ENCODE data around the gene C11orf68. TPM values are rescaled to one million over a fixed set of nuclear protein-coding genes. Genes with fewer than 3 reads are reported as not detected.

The C11orf68 gene
- total and polyA plus RNA-seq, 2 donors (not counting 1 experiment from before 2014, with no cell fraction given), result 34.9 to 50.6 TPM

DNA sequence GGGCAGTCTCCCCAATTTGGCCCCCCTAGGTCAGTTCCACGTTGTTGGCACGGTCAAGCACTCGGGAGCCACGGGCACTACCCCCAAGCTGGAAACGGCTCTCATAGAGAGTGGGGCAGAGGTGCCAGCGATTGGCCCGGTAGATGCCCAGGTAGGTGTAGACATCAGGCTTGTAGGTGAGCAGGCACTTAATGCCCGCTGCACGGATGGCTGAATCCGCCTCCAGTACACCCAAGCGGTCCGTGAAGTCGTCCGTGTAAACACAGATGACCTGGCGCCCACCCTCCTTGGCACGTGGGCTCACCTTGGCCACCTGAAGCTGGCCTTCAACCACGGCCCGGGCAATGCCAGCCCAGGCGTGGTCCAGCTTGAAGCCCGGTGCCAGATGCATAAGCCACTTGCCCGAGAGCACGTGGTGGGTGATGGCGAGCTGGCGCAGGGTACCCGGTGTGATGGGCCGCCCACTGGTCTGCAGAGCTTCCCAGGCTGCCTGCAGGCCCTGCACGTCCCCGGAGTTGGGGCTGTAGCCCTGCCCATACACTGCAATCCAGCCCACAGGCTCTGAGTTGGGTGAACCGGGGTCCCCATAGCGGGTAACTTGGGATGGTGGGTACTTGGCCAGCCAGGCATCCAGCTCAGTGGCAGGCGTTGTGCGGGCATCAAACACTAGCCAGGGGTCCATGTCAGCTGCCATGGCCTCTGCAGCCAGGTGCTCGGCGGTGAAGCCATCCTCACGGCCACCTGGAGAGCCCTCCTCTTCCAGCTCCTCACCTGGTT, 1.2 kb downstream of the C11orf68 start:
- Mint-ChIP-seq H3K4me1 (peaks cover 44% of the 10 kb centered on the region), H3K27ac (peak overlapping the region; percentile 87), H3K9me3 (ENCODE audit: insufficient read depth) (no peaks in the 10 kb centered on the region), H3K27me3 (no peaks in the 10 kb centered on the region), H3K4me3 (peak overlapping the region; percentile 89)
- H2AFZ ChIP-seq (ENCODE audit: insufficient read depth, low read depth, low read length, poor library complexity, severe bottlenecking), result peak overlapping the region; percentile 77
- WGBS (ENCODE audit: insufficient coverage), result 95% methylated on average over 33 of the region's 35 CpGs
- H3K27me3 ChIP-seq (replicated peaks in 1 of 4; ENCODE audit: control extremely low read depth in 1 of 4, control insufficient read depth in 3 of 4, insufficient read depth in 4 of 4, low read length in 3 of 4), result no peaks in the 10 kb centered on the region
- peaks cover 4% of the 10 kb centered on the region for H4K20me1 ChIP-seq (ENCODE audit: control insufficient read depth, insufficient read depth, low read length, poor library complexity, severe bottlenecking)
- H3K27ac ChIP-seq (ENCODE audit: low read length in 2 of 2), result peak overlapping the region in 1 of 2 donors; percentile 66
- peak overlapping the region; percentile 97 for H3K4me2 ChIP-seq (replicated peaks; ENCODE audit: low read depth, low read length, poor library complexity, severe bottlenecking)
- no peak for DNase-seq
- ChIA-PET CTCF (interaction anchor here (0.9 to 2.1 kb wide), 5 partner anchors 19 to 75 kb away, joined by 3 to 15 read pairs (median 4); partner anchors contain the start of genes CCDC85B and FIBP), POLR2A (interaction anchor here (0.6 to 2.5 kb wide), 8 partner anchors 10 to 350 kb away, joined by 3 to 13 read pairs (median 5); partner anchors contain the start of genes CCDC85B, FIBP and RNASEH2C)
- peak overlapping the region; percentile 96 for H3K9ac ChIP-seq (ENCODE audit: low read length)
- peaks cover 19 to 50% of the 10 kb centered on the region in 2 donors for H3K4me1 ChIP-seq (ENCODE audit: control insufficient read depth in 2 of 2, insufficient read depth in 2 of 2, low read length in 2 of 2)
- intact Hi-C loops (cut with micrococcal nuclease), result loop anchor here (2.0 kb wide), 1 partner anchor 59 kb away; the partner anchor contains the start of gene CFL1
- peaks cover 2 to 13% of the 10 kb centered on the region in 2 experiments for H3K36me3 ChIP-seq (replicated peaks in 1 of 2; ENCODE audit: control extremely low read depth in 1 of 2, control insufficient read depth in 1 of 2, extremely low read depth in 1 of 2, insufficient read depth in 2 of 2, low read length in 1 of 2)
- H3K79me2 ChIP-seq (ENCODE audit: control insufficient read depth, insufficient read depth, low read length), result peaks cover 42% of the 10 kb centered on the region
- H3K4me3 ChIP-seq (ENCODE audit: control extremely low read depth in 1 of 5, extremely low read depth in 1 of 5, insufficient read depth in 1 of 5, low read depth in 2 of 5, low read length in 4 of 5), result peak overlapping the region; percentile 83 to 99 (median 93)
- no peak for TF ChIP-seq EZH2 (IDR thresholded peaks at IDR 0.05; ENCODE audit: borderline replicate concordance, insufficient read depth, low read depth, low read length, poor library complexity, severe bottlenecking)
- TF ChIP-seq, protein P1, sequence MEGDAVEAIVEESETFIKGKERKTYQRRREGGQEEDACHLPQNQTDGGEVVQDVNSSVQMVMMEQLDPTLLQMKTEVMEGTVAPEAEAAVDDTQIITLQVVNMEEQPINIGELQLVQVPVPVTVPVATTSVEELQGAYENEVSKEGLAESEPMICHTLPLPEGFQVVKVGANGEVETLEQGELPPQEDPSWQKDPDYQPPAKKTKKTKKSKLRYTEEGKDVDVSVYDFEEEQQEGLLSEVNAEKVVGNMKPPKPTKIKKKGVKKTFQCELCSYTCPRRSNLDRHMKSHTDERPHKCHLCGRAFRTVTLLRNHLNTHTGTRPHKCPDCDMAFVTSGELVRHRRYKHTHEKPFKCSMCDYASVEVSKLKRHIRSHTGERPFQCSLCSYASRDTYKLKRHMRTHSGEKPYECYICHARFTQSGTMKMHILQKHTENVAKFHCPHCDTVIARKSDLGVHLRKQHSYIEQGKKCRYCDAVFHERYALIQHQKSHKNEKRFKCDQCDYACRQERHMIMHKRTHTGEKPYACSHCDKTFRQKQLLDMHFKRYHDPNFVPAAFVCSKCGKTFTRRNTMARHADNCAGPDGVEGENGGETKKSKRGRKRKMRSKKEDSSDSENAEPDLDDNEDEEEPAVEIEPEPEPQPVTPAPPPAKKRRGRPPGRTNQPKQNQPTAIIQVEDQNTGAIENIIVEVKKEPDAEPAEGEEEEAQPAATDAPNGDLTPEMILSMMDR (IDR thresholded peaks at IDR 0.05), result no peak
- ATAC-seq (ENCODE audit: low read depth), result no peak
- no peaks in the 10 kb centered on the region for H3K9me3 ChIP-seq (ENCODE audit: control extremely low read depth in 1 of 3, control insufficient read depth in 2 of 3, insufficient read depth in 1 of 3, low read length in 2 of 3)

GRCh38 chr11:65917077-65917433, 1.8 kb downstream of the C11orf68 start:
- Mint-ChIP-seq H3K27me3 (no peaks in the 10 kb centered on the region), H3K4me1 (peaks cover 44% of the 10 kb centered on the region), H3K27ac (peak overlapping the region; percentile 67), H3K9me3 (ENCODE audit: insufficient read depth) (no peaks in the 10 kb centered on the region), H3K4me3 (peak overlapping the region; percentile 89)
- CTCF ChIA-PET, result interaction anchor here (1.9 to 2.1 kb wide), 2 partner anchors 27 to 32 kb away, joined by 12 to 15 read pairs; partner anchors contain the start of genes CCDC85B and FIBP
- Histone ChIP-seq H3K27ac (ENCODE audit: low read length in 2 of 2) (no peak overlapping the region), H3K79me2 (ENCODE audit: control insufficient read depth, insufficient read depth, low read length) (peaks cover 47% of the 10 kb centered on the region), H4K20me1 (ENCODE audit: control insufficient read depth, insufficient read depth, low read length, poor library complexity, severe bottlenecking) (peaks cover 4% of the 10 kb centered on the region), H3K9me3 (ENCODE audit: control extremely low read depth in 1 of 3, control insufficient read depth in 2 of 3, insufficient read depth in 1 of 3, low read length in 2 of 3) (no peaks in the 10 kb centered on the region), H2AFZ (ENCODE audit: insufficient read depth, low read depth, low read length, poor library complexity, severe bottlenecking) (no peak overlapping the region), H3K4me2 (replicated peaks; ENCODE audit: low read depth, low read length, poor library complexity, severe bottlenecking) (peak overlapping the region; percentile 97), H3K4me3 (ENCODE audit: control extremely low read depth in 1 of 5, extremely low read depth in 1 of 5, insufficient read depth in 1 of 5, low read depth in 2 of 5, low read length in 4 of 5) (no peak overlapping the region), H3K4me1 (ENCODE audit: control insufficient read depth in 2 of 2, insufficient read depth in 2 of 2, low read length in 2 of 2) (peaks cover 19 to 50% of the 10 kb centered on the region in 2 donors), H3K36me3 (replicated peaks in 1 of 2; ENCODE audit: control extremely low read depth in 1 of 2, control insufficient read depth in 1 of 2, extremely low read depth in 1 of 2, insufficient read depth in 2 of 2, low read length in 1 of 2) (peaks cover 0 to 7% of the 10 kb centered on the region in 2 experiments), H3K9ac (ENCODE audit: low read length) (no peak overlapping the region), H3K27me3 (replicated peaks in 1 of 4; ENCODE audit: control extremely low read depth in 1 of 4, control insufficient read depth in 3 of 4, insufficient read depth in 4 of 4, low read length in 3 of 4) (peaks cover 0 to 1% (median 0%) of the 10 kb centered on the region in 4 experiments)
- 100% methylated on average over 3 of the region's 3 CpGs for WGBS (ENCODE audit: insufficient coverage)
- TF ChIP-seq EZH2 (IDR thresholded peaks at IDR 0.05; ENCODE audit: borderline replicate concordance, insufficient read depth, low read depth, low read length, poor library complexity, severe bottlenecking), result no peak
- TF ChIP-seq, protein P1 (IDR thresholded peaks at IDR 0.05), result no peak
- POLR2A ChIA-PET, result interaction anchor here (0.8 to 2.5 kb wide), 2 partner anchors 26 to 196 kb away, joined by 5 to 13 read pairs; partner anchors contain the start of genes CCDC85B and RNASEH2C
- ATAC-seq (ENCODE audit: low read depth), result no peak
- intact Hi-C loops (cut with micrococcal nuclease), result no loop called here
- no peak for DNase-seq
